Karpas-422 (cell line): ENCODE results near the gene EHBP1. TPM values are rescaled to one million over a fixed set of nuclear protein-coding genes. Genes with fewer than 3 reads are reported as not detected.
"Not testable (repeated sequence)": the region's sequence is repeated elsewhere in the genome, so short reads cannot be mapped to it uniquely, and the experiment has no call there.

Source experiments
- DNase-seq: peaks from one replicate; pipeline ENCODE4 v3.0.0-alpha.2; 2015
- H2AFZ ChIP-seq: fragments of 200-600 bp; sonication (generic); 2 replicates; pipeline ENCODE4 v1.6.1; 2014; ENCODE audit warnings: antibody characterized with exemption, low read length, mixed read lengths
- H3K27ac ChIP-seq: fragments of 200-600 bp; sonication (generic); 2 replicates; pipeline ENCODE4 v1.5.1; 2014; ENCODE audit warnings: mild to moderate bottlenecking, low read length, moderate library complexity
- H3K27me3 ChIP-seq: fragments of 200-600 bp; sonication (generic); 2 replicates; pipeline ENCODE4 v1.6.1; 2014; ENCODE audit warnings: low read length, mixed read lengths
- H3K36me3 ChIP-seq: fragments of 200-600 bp; sonication (generic); 2 replicates; pipeline ENCODE4 v1.6.1; 2014; ENCODE audit warnings: low read length, mixed read lengths; ENCODE audit not compliant: insufficient read depth
- H3K4me1 ChIP-seq: fragments of 200-600 bp; sonication (generic); 2 replicates; pipeline ENCODE4 v1.6.1; 2014; ENCODE audit warnings: mild to moderate bottlenecking, low read length, mixed read lengths
- H3K4me2 ChIP-seq: fragments of 200-600 bp; sonication (generic); 2 replicates; pipeline ENCODE4 v1.6.1; 2014; ENCODE audit warnings: low read length, low read depth, mild to moderate bottlenecking; ENCODE audit not compliant: poor library complexity, severe bottlenecking
- H3K4me3 ChIP-seq: fragments of 200-600 bp; sonication (generic); 2 replicates; pipeline ENCODE4 v1.5.1; 2014; ENCODE audit warnings: mild to moderate bottlenecking, antibody characterized with exemption, low read length, mixed read lengths
- H3K79me2 ChIP-seq: fragments of 200-600 bp; sonication (generic); 2 replicates; pipeline ENCODE4 v1.6.1; 2014; ENCODE audit warnings: mild to moderate bottlenecking, low read length, mixed read lengths
- H3K9ac ChIP-seq: fragments of 200-600 bp; sonication (generic); 2 replicates; pipeline ENCODE4 v1.6.0; 2014; ENCODE audit warnings: low read length
- H3K9me2 ChIP-seq: fragments of 200-600 bp; sonication (generic), shearing (Covaris generic); replicated peaks from 2 replicates; pipeline ENCODE4 v1.6.0; 2014; ENCODE audit warnings: mild to moderate bottlenecking, low read length, moderate library complexity; ENCODE audit not compliant: insufficient read depth
- H3K9me3 ChIP-seq: fragments of 300-700, 200-600 bp; sonication (generic); 2 replicates; pipeline ENCODE4 v1.6.1; 2014; ENCODE audit warnings: low read length, mixed read lengths
- H4K20me1 ChIP-seq: fragments of 200-600 bp; sonication (generic); 2 replicates; pipeline ENCODE4 v1.6.1; 2014; ENCODE audit warnings: mild to moderate bottlenecking, antibody characterized with exemption, low read length, low read depth; ENCODE audit not compliant: insufficient read depth
- total RNA-seq: library from RNA; depleted of rRNA; stranded (reverse); fragments of >200 nt; shearing (Covaris generic); gene quantifications from 2 replicates; pipeline ENCODE4 v1.2.3, GENCODE V29; 2014; ENCODE audit warnings: low replicate concordance

EHBP1 gene
- total RNA-seq, 1 experiment from 2014 or later: 32.2 TPM

GRCh38 chr2:62743506-62743905, 38.0 kb downstream of the EHBP1 start:
- Histone ChIP-seq H3K9ac (no peak overlapping the region), H3K79me2 (peaks cover 93% of the 10 kb centered on the region), H3K27me3 (no peaks in the 10 kb centered on the region), H3K9me2 (no peaks in the 10 kb centered on the region), H3K4me2 (no peak overlapping the region), H2AFZ (no peak overlapping the region), H4K20me1 (peaks cover 10% of the 10 kb centered on the region; the same call in 1 of the 2 replicates), H3K9me3 (no peaks in the 10 kb centered on the region), H3K4me1 (peaks cover 13% of the 10 kb centered on the region), H3K36me3 (peaks cover 10% of the 10 kb centered on the region; the same call in 1 of the 2 replicates), H3K4me3 (no peak overlapping the region), H3K27ac (no peak overlapping the region)
- no peak for DNase-seq

- no peak overlapping the region for H3K4me3 ChIP-seq
- no peaks in the 10 kb centered on the region for H3K9me3 ChIP-seq
- H3K36me3 ChIP-seq: peaks cover 10% of the 10 kb centered on the region; the same call in 1 of the 2 replicates
- H3K9ac ChIP-seq: no peak overlapping the region
- H3K27ac ChIP-seq: no peak overlapping the region
- no peaks in the 10 kb centered on the region for H3K9me2 ChIP-seq
- H2AFZ ChIP-seq: no peak overlapping the region
- H3K79me2 ChIP-seq: peaks cover 83% of the 10 kb centered on the region
- no peak overlapping the region for H3K4me2 ChIP-seq
- H3K4me1 ChIP-seq: peaks cover 13% of the 10 kb centered on the region
- H4K20me1 ChIP-seq: peaks cover 7% of the 10 kb centered on the region; the same call in 1 of the 2 replicates
- no peak for DNase-seq
- H3K27me3 ChIP-seq: no peaks in the 10 kb centered on the region
Observed at GRCh38 chr2:62744603-62745002, 39.1 kb downstream of the EHBP1 start.

- no peak overlapping the region for H3K9ac ChIP-seq
- peaks cover 4% of the 10 kb centered on the region; the same call in 1 of the 2 replicates for H4K20me1 ChIP-seq
- H3K9me2 ChIP-seq: no peaks in the 10 kb centered on the region
- H2AFZ ChIP-seq: no peak overlapping the region
- no peak overlapping the region for H3K27ac ChIP-seq
- H3K4me3 ChIP-seq: no peak overlapping the region
- peaks cover 5% of the 10 kb centered on the region for H3K4me1 ChIP-seq
- H3K9me3 ChIP-seq: no peaks in the 10 kb centered on the region
- no peaks in the 10 kb centered on the region for H3K27me3 ChIP-seq
- no peak overlapping the region for H3K4me2 ChIP-seq
- peaks cover 10% of the 10 kb centered on the region; the same call in 1 of the 2 replicates for H3K36me3 ChIP-seq
- DNase-seq: no peak
- H3K79me2 ChIP-seq: peaks cover 73% of the 10 kb centered on the region
Observed at GRCh38 chr2:62745891-62746481, 40.5 kb downstream of the EHBP1 start.

GRCh38 chr2:62747169-62747568, 41.7 kb downstream of the EHBP1 start:
- Histone ChIP-seq H3K4me2 (no peak overlapping the region), H3K4me3 (no peak overlapping the region), H2AFZ (no peak overlapping the region), H3K9me3 (no peaks in the 10 kb centered on the region), H3K9ac (no peak overlapping the region), H3K27ac (no peak overlapping the region), H3K79me2 (peaks cover 62% of the 10 kb centered on the region), H3K9me2 (no peaks in the 10 kb centered on the region), H3K4me1 (no peaks in the 10 kb centered on the region), H4K20me1 (no peaks in the 10 kb centered on the region), H3K27me3 (no peaks in the 10 kb centered on the region), H3K36me3 (peaks cover 10% of the 10 kb centered on the region; the same call in 1 of the 2 replicates)
- DNase-seq: no peak

GRCh38 chr2:62747876-62748275, 42.4 kb downstream of the EHBP1 start:
- no peaks in the 10 kb centered on the region for H3K27me3 ChIP-seq
- no peaks in the 10 kb centered on the region for H3K9me3 ChIP-seq
- no peaks in the 10 kb centered on the region for H3K4me1 ChIP-seq
- DNase-seq: no peak
- H4K20me1 ChIP-seq: no peaks in the 10 kb centered on the region
- H3K9me2 ChIP-seq: no peaks in the 10 kb centered on the region
- H3K4me3 ChIP-seq: no peak overlapping the region
- peaks cover 10% of the 10 kb centered on the region; the same call in 1 of the 2 replicates for H3K36me3 ChIP-seq
- no peak overlapping the region for H3K27ac ChIP-seq
- H2AFZ ChIP-seq: no peak overlapping the region
- H3K4me2 ChIP-seq: no peak overlapping the region
- no peak overlapping the region for H3K9ac ChIP-seq
- peaks cover 55% of the 10 kb centered on the region for H3K79me2 ChIP-seq

- H3K9me2 ChIP-seq, H3K9ac ChIP-seq, H3K4me3 ChIP-seq, H3K27ac ChIP-seq, DNase-seq, H4K20me1 ChIP-seq, H3K9me3 ChIP-seq, H3K27me3 ChIP-seq, H3K4me2 ChIP-seq, H2AFZ ChIP-seq, H3K36me3 ChIP-seq, H3K4me1 ChIP-seq: not testable (repeated sequence)
- H3K79me2 ChIP-seq: peaks cover 50% of the 10 kb centered on the region
Observed at GRCh38 chr2:62749111-62749510, 43.6 kb downstream of the EHBP1 start.

- Histone ChIP-seq H3K9ac (no peak overlapping the region), H3K79me2 (peaks cover 74% of the 10 kb centered on the region), H3K27me3 (no peaks in the 10 kb centered on the region), H4K20me1 (no peaks in the 10 kb centered on the region), H3K9me2 (no peaks in the 10 kb centered on the region), H3K4me1 (peaks cover 40% of the 10 kb centered on the region), H3K27ac (no peak overlapping the region), H3K36me3 (no peaks in the 10 kb centered on the region), H2AFZ (no peak overlapping the region), H3K4me2 (no peak overlapping the region), H3K4me3 (no peak overlapping the region), H3K9me3 (no peaks in the 10 kb centered on the region)
- DNase-seq: no peak
Observed at GRCh38 chr2:62757029-62757428, 51.5 kb downstream of the EHBP1 start.

- Histone ChIP-seq H3K4me1 (peaks cover 40% of the 10 kb centered on the region), H3K4me2 (peak overlapping the region; percentile 58), H4K20me1 (no peaks in the 10 kb centered on the region), H3K4me3 (no peak overlapping the region), H3K36me3 (no peaks in the 10 kb centered on the region), H3K9me3 (no peaks in the 10 kb centered on the region), H3K9ac (no peak overlapping the region), H3K9me2 (no peaks in the 10 kb centered on the region), H3K27me3 (no peaks in the 10 kb centered on the region), H2AFZ (no peak overlapping the region), H3K79me2 (peaks cover 88% of the 10 kb centered on the region), H3K27ac (no peak overlapping the region)
- DNase-seq: no peak
Observed at GRCh38 chr2:62760026-62760425, 54.5 kb downstream of the EHBP1 start.
